NCI-H2029 (cell line): ENCODE results near the gene DHCR7.
A peak's percentile ranks its signal among the peaks of the same experiment; 100 is the strongest.
"Not testable (repeated sequence)": the region's sequence is repeated elsewhere in the genome, so short reads cannot be mapped to it uniquely, and the experiment has no call there.

Source experiments
- DNase-seq: peaks from one replicate; lab custom pipeline; 2025; lab: John Stamatoyannopoulos, UW

The DHCR7 gene

GRCh38 chr11:71437879-71438278 lies 10.3 kb downstream of the DHCR7 start:
- no peak for DNase-seq

GRCh38 chr11:71437399-71437798 lies 10.8 kb downstream of the DHCR7 start:
- DNase-seq: no peak

- DNase-seq: no peak
These were observed 11.3 kb downstream of the DHCR7 start for GRCh38 chr11:71436861-71437260.

- no peak for DNase-seq
These were observed 12.8 kb downstream of the DHCR7 start for GRCh38 chr11:71435278-71435951.

- no peak for DNase-seq
These were observed 13.5 kb downstream of the DHCR7 start for GRCh38 chr11:71434576-71435130.

- no peak for DNase-seq
These were observed 14.3 kb downstream of the DHCR7 start for GRCh38 chr11:71433648-71434450.

- no peak for DNase-seq
These were observed 15.2 kb downstream of the DHCR7 start for GRCh38 chr11:71432761-71433647.

GRCh38 chr11:71431271-71431670 lies 16.9 kb downstream of the DHCR7 start:
- no peak for DNase-seq

- DNase-seq: no peak
These were observed 18.0 kb downstream of the DHCR7 start for GRCh38 chr11:71430166-71430565.

GRCh38 chr11:71429701-71430100 lies 18.5 kb downstream of the DHCR7 start:
- no peak for DNase-seq

- DNase-seq: no peak
These were observed 19.2 kb downstream of the DHCR7 start for GRCh38 chr11:71428861-71429435.

GRCh38 chr11:71426413-71426812 lies 21.8 kb downstream of the DHCR7 start:
- DNase-seq: no peak

- no peak for DNase-seq
These were observed 22.3 kb downstream of the DHCR7 start for GRCh38 chr11:71425860-71426259.

GRCh38 chr11:71425409-71425808 lies 22.8 kb downstream of the DHCR7 start:
- no peak for DNase-seq

- no peak for DNase-seq
These were observed 24.9 kb downstream of the DHCR7 start for GRCh38 chr11:71423181-71423790.

- not testable (repeated sequence) for DNase-seq
These were observed 25.9 kb downstream of the DHCR7 start for GRCh38 chr11:71422318-71422717.

GRCh38 chr11:71421392-71421950 lies 26.7 kb downstream of the DHCR7 start:
- no peak for DNase-seq

- DNase-seq: peak; percentile 40
These were observed 27.5 kb downstream of the DHCR7 start for GRCh38 chr11:71420455-71421241.

- DNase-seq: no peak
These were observed 29.6 kb downstream of the DHCR7 start for GRCh38 chr11:71418643-71419042.

GRCh38 chr11:71414645-71415044 lies 33.5 kb downstream of the DHCR7 start:
- no peak for DNase-seq
